ENCODE data around the gene SUSD3.
A peak's percentile ranks its signal among the peaks of the same experiment; 100 is the strongest.

The SUSD3 gene

GRCh38 chr9:93134015-93134739 lies 75.7 kb downstream of the SUSD3 start, which contains the start of gene NINJ1:
Gene NINJ1, minus strand, starts transcription at chr9:93134251. Its CDS starts 34 bp downstream, at chr9:93134217.
- H3K4me3 ChIP-seq (ENCODE audit: low read length in 2 of 2), result peak within 1 kb of the TSS; percentile 83 to 86
- peaks cover 64% of the 10 kb centered on the region for H3K4me1 ChIP-seq (ENCODE audit: control insufficient read depth, insufficient read depth, low read length)
- H3K27ac ChIP-seq (ENCODE audit: low read length), result peak within 1 kb of the TSS; percentile 98
- H3K9me3 ChIP-seq (ENCODE audit: control insufficient read depth in 2 of 2, low read length in 2 of 2), result no peaks in the 10 kb centered on the region
- no peaks in the 10 kb centered on the region for H3K36me3 ChIP-seq (ENCODE audit: control insufficient read depth in 2 of 2, insufficient read depth in 2 of 2, low read length in 2 of 2)
- no peaks in the 10 kb centered on the region for H3K27me3 ChIP-seq (ENCODE audit: control insufficient read depth in 1 of 2, insufficient read depth in 2 of 2, low read length in 2 of 2)
- H3K9ac ChIP-seq (ENCODE audit: low read length in 2 of 2), result peak within 1 kb of the TSS; percentile 78 to 91

Measured in stomach smooth muscle (tissue), 2 donors.